Heart left ventricle (tissue), 16 donors: ENCODE measurements around the gene MARCO. TPM values are rescaled to one million over a fixed set of nuclear protein-coding genes. Genes with fewer than 3 reads are reported as not detected.

ENCODE experiments used
- ATAC-seq, 4 donors: fragments of 200-7000 bp; cut with Tn5 transposase; one replicate each; pipeline ENCODE4 v1.9.1; 2020 to 2022; ENCODE audit warnings: moderate library complexity in 4 of 4, mild to moderate bottlenecking in 3 of 4, moderate number of reproducible peaks in 1 of 4
- DNase-seq, 5 donors: peaks; one replicate each; pipeline ENCODE4 v3.0.0-alpha.2; 2020
- H3K27ac ChIP-seq, 12 donors: fragments of 200-600 bp; sonication (generic) in 4 of 12; one replicate each; pipeline versions ENCODE4 v1.5.0 to v1.8.0; 2016 to 2022; ENCODE audit warnings: mild to moderate bottlenecking in 2 of 12
- H3K27me3 ChIP-seq, 9 donors: fragments of 200-600 bp; sonication (generic) in 2 of 9; one replicate each; pipeline versions ENCODE4 v1.5.1 to v1.8.0; 2016 to 2022; ENCODE audit warnings: mild to moderate bottlenecking in 3 of 9
- H3K36me3 ChIP-seq, 9 donors: fragments of 200-600 bp; sonication (generic) in 2 of 9; one replicate each; pipeline versions ENCODE4 v1.5.0 to v1.8.0; 2018 to 2022; ENCODE audit warnings: mild to moderate bottlenecking in 2 of 9
- H3K4me1 ChIP-seq, 12 donors: fragments of 200-600 bp; sonication (generic) in 4 of 12; one replicate each; pipeline versions ENCODE4 v1.5.0 to v1.8.0; 2016 to 2022; ENCODE audit warnings: mild to moderate bottlenecking in 3 of 12
- H3K4me3 ChIP-seq, 12 donors: fragments of 200-600 bp; sonication (generic) in 4 of 12; one replicate each; pipeline versions ENCODE4 v1.5.0 to v1.8.0; 2017 to 2022; ENCODE audit warnings: mild to moderate bottlenecking in 9 of 12, moderate library complexity in 4 of 12
- H3K9me3 ChIP-seq, 12 donors: fragments of 200-600 bp; sonication (generic) in 4 of 12; one replicate each; pipeline versions ENCODE4 v1.5.0 to v1.8.0; 2016 to 2022; ENCODE audit warnings: mild to moderate bottlenecking in 1 of 12
- POLR2A ChIP-seq, 2 donors: fragments of 450-650 bp; IDR thresholded peaks; one replicate each; pipeline ENCODE4 v1.6.1; 2017; ENCODE audit warnings: antibody characterized with exemption in 2 of 2, mild to moderate bottlenecking in 2 of 2, moderate library complexity in 2 of 2
- WGBS, 4 donors: extraction: QIAGEN DNeasy Blood & Tissue Kit in 2 of 4; methylation state at CpG; one replicate each; pipeline versions ENCODE4 v1.1.5 to v1.1.7; 2013 to 2018; 5-methylcytosine and 5-hydroxymethylcytosine counted together
- intact Hi-C, 10 donors: fragments of 100-400 bp; cut with DNase I; formaldehyde crosslinking; loops; one replicate each; pipeline versions ENCODE4 v1.11.1 to v1.14.2; 2022
- polyA plus RNA-seq, 2 donors: library from polyadenylated mRNA; stranded (reverse); fragments of 200-250 nt; gene quantifications; one replicate each; pipeline ENCODE4 v1.2.3, GENCODE V29; 2013
- total RNA-seq, 9 donors: library from RNA; depleted of rRNA in 2 of 9; stranded (reverse); fragments of >200 nt in 2 of 9; fragmentation: NEBNext Ultra II Directional in 3 of 9; extraction: Animal tissue kit (Norgen Biotek cat#: 25700) in 3 of 9; gene quantifications; one replicate each; pipeline versions ENCODE4 v1.1.0 to v1.2.4, GENCODE V29; 2016 to 2023
- TF ChIP-seq, protein P1 (sequence below), 12 donors: fragments of 200-600 bp; sonication (generic) in 4 of 12; IDR thresholded peaks; one replicate each; pipeline versions ENCODE4 v1.5.0 to v1.8.0; 2018 to 2022; ENCODE audit warnings: antibody characterized with exemption in 12 of 12, mild to moderate bottlenecking in 5 of 12
- donor health status: ischemic (EF 13 %, LVEDD 7.1; RV severe dilation, severe dysfunction).
- donor health status: healthy with polysubstance abuse.
- donor health status: DM: no; HTN: yes; CAD: no.
- donor health status: DM: no; HTN: no; CAD: no.
- donor health status: ischemic (EF 25% LVEDD 6.9; RV normal size, moderate dysfunction).
- donor health status: ischemic (EF 25% LVEDD 5.7; RV mildly dilated, moderate dysfunction).
- donor health status: healthy.
- donor health status: DM: yes; HTN: yes; CAD: no.
- donor health status: ischemic (EF 35%, LVEDD 5.7; RV mildly dilated, moderate dysfunction).
- donor health status: nonischemic (EF 11% LVEDD 7.7; RV severe dilation, severe dysfunction).
- donor health status: DM: yes; HTN: yes; CAD: no.
- donor health status: PGD.
- donor health status: ischemic (EF 29% LVEDD 5.4; RV normal size, mild dysfunction).
- donor health status: nonischemic (EF 23%, LVEDD 6.1; RV moderate dilation, normal function).

MARCO gene
- total and polyA plus RNA-seq, 11 donors: 0.19 to 162 (median 6.0) TPM

- Histone ChIP-seq H3K27me3 (peaks cover 0 to 42% (median 0%) of the 10 kb centered on the region in 9 donors), H3K36me3 (no peaks in the 10 kb centered on the region), H3K9me3 (peaks cover 0 to 3% (median 0%) of the 10 kb centered on the region in 12 donors), H3K4me3 (no peak overlapping the region), H3K27ac (peak overlapping the region in 1 of 12 donors; percentile 75), H3K4me1 (peaks cover 0 to 56% (median 0%) of the 10 kb centered on the region in 12 donors)
- intact Hi-C loops: no loop called here
- ATAC-seq (no peak), DNase-seq (no peak)
- WGBS, 4 donors: 78 to 86% (median 83%) methylated on average over 6 to 8 of the region's 8 CpGs
- TF ChIP-seq, protein P1, sequence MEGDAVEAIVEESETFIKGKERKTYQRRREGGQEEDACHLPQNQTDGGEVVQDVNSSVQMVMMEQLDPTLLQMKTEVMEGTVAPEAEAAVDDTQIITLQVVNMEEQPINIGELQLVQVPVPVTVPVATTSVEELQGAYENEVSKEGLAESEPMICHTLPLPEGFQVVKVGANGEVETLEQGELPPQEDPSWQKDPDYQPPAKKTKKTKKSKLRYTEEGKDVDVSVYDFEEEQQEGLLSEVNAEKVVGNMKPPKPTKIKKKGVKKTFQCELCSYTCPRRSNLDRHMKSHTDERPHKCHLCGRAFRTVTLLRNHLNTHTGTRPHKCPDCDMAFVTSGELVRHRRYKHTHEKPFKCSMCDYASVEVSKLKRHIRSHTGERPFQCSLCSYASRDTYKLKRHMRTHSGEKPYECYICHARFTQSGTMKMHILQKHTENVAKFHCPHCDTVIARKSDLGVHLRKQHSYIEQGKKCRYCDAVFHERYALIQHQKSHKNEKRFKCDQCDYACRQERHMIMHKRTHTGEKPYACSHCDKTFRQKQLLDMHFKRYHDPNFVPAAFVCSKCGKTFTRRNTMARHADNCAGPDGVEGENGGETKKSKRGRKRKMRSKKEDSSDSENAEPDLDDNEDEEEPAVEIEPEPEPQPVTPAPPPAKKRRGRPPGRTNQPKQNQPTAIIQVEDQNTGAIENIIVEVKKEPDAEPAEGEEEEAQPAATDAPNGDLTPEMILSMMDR (IDR thresholded peaks at IDR 0.05): no peak
- no peak for TF ChIP-seq POLR2A (IDR thresholded peaks at IDR 0.05)
These were observed 29.5 kb downstream of the MARCO start for GRCh38 chr2:118971245-118972122.

GRCh38 chr2:118973542-118973951 is 31.6 kb downstream of the MARCO start:
- Histone ChIP-seq H3K4me1 (peaks cover 0 to 45% (median 0%) of the 10 kb centered on the region in 12 donors), H3K9me3 (peaks cover 0 to 10% (median 0%) of the 10 kb centered on the region in 12 donors), H3K27me3 (peaks cover 0 to 32% (median 0%) of the 10 kb centered on the region in 9 donors), H3K27ac (peak overlapping the region in 1 of 12 donors; percentile 27), H3K4me3 (no peak overlapping the region), H3K36me3 (no peaks in the 10 kb centered on the region)
- DNase-seq (peak in 2 of 5 donors; percentile 74 to 77), ATAC-seq (peak in 3 of 4 donors; percentile 25 to 75 (median 54))
- TF ChIP-seq, protein P1 (IDR thresholded peaks at IDR 0.05): no peak
- TF ChIP-seq POLR2A (IDR thresholded peaks at IDR 0.05): no peak
- intact Hi-C loops: no loop called here
- 60 to 78% (median 72%) methylated on average over 4 of the region's 4 CpGs for WGBS, 4 donors

- Histone ChIP-seq H3K4me1 (peaks cover 0 to 37% (median 0%) of the 10 kb centered on the region in 12 donors), H3K9me3 (peaks cover 0 to 10% (median 0%) of the 10 kb centered on the region in 12 donors), H3K27me3 (peaks cover 0 to 32% (median 0%) of the 10 kb centered on the region in 9 donors), H3K27ac (peak overlapping the region in 1 of 12 donors; percentile 27), H3K4me3 (no peak overlapping the region), H3K36me3 (no peaks in the 10 kb centered on the region)
- intact Hi-C loops: no loop called here
- ATAC-seq (peak in 2 of 4 donors; percentile 54 to 72), DNase-seq (peak in 1 of 5 donors; percentile 60)
- no peak for TF ChIP-seq POLR2A (IDR thresholded peaks at IDR 0.05)
- TF ChIP-seq, protein P1 (IDR thresholded peaks at IDR 0.05): no peak
- WGBS, 4 donors: 56 to 71% (median 64%) methylated on average over 9 to 13 of the region's 13 CpGs
These were observed 32.4 kb downstream of the MARCO start for GRCh38 chr2:118974103-118974993.
